ENCODE results near the gene CCL15. TPM values are rescaled to one million over a fixed set of nuclear protein-coding genes. Genes with fewer than 3 reads are reported as not detected.

The CCL15 gene
- total RNA-seq, 3 donors from 2014 or later, result not detected

DNA sequence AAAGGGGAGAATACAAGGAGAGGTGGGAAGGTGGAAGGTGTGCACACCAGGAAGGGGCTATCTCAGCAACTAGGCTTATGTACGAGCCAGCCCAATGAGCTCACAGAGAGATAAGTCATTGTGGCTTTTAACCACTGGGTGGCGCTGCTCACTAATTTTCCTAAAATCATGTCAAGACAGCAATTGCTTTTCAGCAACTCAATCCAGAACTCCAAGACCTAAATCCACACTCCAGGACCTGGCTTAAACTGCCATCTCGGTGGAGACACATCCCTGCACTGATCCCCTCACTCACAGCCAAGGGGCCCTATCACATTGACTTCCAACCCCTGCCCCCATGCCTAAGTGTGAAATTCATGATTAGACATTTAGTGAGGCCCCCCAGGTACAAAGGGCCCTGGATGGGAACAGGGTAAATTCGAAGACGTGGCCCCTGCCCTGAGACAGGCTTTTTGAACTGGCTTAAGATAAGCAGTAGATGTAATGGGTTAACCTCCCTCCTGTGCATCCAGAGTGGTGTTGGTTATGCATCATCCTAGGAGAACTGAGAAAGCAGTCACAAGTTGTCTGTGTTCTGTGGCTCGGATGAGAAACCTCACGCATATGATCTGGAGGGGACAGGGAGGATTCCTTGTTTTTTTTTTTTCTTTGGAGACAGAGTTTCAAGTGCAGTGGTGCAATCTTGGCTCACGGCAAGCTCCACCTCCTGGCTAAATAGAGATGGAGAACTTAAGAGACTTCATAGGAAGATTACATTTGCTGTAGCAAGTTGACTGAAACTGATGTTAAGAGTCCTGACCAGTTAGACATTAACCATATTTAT is 31.6 kb downstream of the CCL15 start:
- no peaks in the 10 kb centered on the region for H3K36me3 ChIP-seq
- no peaks in the 10 kb centered on the region for H3K27me3 ChIP-seq
- H3K27ac ChIP-seq, result no peak overlapping the region
- intact Hi-C loops (cut with DNase I; ENCODE audit: low total_unique reads), result no loop called here
- no peak overlapping the region for H3K4me3 ChIP-seq
- DNase-seq (ENCODE audit: low spot score in 2 of 2), result peak; percentile 66 to 74
- H3K9me3 ChIP-seq, result no peaks in the 10 kb centered on the region
- TF ChIP-seq, protein P1, sequence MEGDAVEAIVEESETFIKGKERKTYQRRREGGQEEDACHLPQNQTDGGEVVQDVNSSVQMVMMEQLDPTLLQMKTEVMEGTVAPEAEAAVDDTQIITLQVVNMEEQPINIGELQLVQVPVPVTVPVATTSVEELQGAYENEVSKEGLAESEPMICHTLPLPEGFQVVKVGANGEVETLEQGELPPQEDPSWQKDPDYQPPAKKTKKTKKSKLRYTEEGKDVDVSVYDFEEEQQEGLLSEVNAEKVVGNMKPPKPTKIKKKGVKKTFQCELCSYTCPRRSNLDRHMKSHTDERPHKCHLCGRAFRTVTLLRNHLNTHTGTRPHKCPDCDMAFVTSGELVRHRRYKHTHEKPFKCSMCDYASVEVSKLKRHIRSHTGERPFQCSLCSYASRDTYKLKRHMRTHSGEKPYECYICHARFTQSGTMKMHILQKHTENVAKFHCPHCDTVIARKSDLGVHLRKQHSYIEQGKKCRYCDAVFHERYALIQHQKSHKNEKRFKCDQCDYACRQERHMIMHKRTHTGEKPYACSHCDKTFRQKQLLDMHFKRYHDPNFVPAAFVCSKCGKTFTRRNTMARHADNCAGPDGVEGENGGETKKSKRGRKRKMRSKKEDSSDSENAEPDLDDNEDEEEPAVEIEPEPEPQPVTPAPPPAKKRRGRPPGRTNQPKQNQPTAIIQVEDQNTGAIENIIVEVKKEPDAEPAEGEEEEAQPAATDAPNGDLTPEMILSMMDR (IDR thresholded peaks at IDR 0.05), result peak; percentile 43 to 79 (median 77)
- TF ChIP-seq POLR2A (IDR thresholded peaks at IDR 0.05) (no peak), POLR2AphosphoS5 (IDR thresholded peaks at IDR 0.05) (no peak)
- H3K4me1 ChIP-seq, result no peaks in the 10 kb centered on the region

DNA sequence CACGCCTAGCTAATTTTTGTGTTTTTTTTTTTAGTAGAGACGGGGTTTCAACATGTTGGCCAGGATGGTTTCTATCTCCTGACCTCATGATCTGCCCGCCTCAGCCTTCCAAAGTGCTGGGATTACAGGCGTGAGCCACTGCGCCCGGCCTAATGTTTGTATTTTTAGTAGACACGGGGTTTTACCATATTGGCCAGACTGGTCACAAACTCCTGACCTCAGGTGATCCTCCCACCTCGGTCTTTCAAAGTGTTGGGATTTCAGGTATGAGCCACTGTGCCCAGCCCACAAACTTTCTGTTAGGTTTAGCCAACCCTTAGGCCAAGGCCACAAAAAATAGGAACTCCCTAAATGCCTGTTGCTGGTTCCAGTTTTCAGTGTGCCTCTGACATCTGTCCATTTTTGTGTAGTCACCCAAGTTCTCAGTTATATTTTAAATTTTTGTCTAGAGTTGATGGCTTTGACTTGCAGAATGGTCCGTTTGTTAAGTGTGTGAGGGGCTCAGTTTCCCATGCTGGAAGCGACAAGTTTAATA is 32.8 kb downstream of the CCL15 start:
- no peak for DNase-seq (ENCODE audit: low spot score in 2 of 2)
- no peaks in the 10 kb centered on the region for H3K4me1 ChIP-seq
- H3K4me3 ChIP-seq, result no peak overlapping the region
- TF ChIP-seq, protein P1 (IDR thresholded peaks at IDR 0.05), result no peak
- TF ChIP-seq POLR2A (IDR thresholded peaks at IDR 0.05), result no peak
- no peak for TF ChIP-seq POLR2AphosphoS5 (IDR thresholded peaks at IDR 0.05)
- H3K36me3 ChIP-seq, result no peaks in the 10 kb centered on the region
- no peak overlapping the region for H3K27ac ChIP-seq
- intact Hi-C loops (cut with DNase I; ENCODE audit: low total_unique reads), result no loop called here
- H3K9me3 ChIP-seq, result no peaks in the 10 kb centered on the region
- H3K27me3 ChIP-seq, result no peaks in the 10 kb centered on the region

DNA sequence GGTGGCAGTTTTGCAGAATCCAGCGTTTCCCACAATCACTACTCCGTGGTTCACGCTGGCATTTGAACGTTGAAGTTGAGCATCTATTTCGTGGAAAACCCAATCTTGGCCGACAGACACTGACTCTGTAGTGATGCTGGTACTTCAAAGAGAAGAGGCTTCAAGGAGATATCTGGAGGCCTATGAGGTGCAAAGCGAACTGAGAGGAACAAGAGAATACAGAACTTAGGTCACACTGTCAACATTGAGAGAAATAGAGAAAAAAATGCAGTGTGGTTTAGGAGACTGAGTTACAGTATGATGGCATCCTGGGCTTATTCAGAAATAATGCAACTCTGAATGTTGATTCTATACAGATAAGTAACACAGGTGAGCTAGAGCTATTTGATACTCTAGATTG is 36.1 kb downstream of the CCL15 start:
- TF ChIP-seq, protein P1 (IDR thresholded peaks at IDR 0.05), result no peak
- intact Hi-C loops (cut with DNase I; ENCODE audit: low total_unique reads), result no loop called here
- H3K4me3 ChIP-seq, result no peak overlapping the region
- no peaks in the 10 kb centered on the region for H3K4me1 ChIP-seq
- H3K27me3 ChIP-seq, result no peaks in the 10 kb centered on the region
- no peak for DNase-seq (ENCODE audit: low spot score in 2 of 2)
- no peaks in the 10 kb centered on the region for H3K9me3 ChIP-seq
- H3K27ac ChIP-seq, result no peak overlapping the region
- H3K36me3 ChIP-seq, result no peaks in the 10 kb centered on the region

DNA sequence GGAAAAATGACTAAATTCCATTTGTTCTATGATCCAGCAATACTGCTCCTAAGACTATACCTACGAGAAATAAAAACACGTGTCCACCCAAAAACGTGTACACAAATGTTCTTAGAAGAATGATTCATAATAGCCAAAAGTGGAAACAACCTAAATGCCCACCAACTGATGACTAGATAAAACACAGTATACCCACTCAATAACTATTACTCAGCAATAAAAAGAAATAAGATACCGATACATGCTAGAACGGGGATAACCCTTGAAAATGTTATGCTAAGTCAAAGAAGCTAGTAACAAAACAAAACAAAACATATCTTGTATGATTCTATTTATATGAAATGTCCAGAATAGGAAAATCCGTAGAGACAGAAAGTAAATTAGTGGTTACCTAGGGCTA is 37.7 kb downstream of the CCL15 start:
- intact Hi-C loops (cut with DNase I; ENCODE audit: low total_unique reads), result no loop called here
- no peaks in the 10 kb centered on the region for H3K4me1 ChIP-seq
- H3K36me3 ChIP-seq, result no peaks in the 10 kb centered on the region
- H3K9me3 ChIP-seq, result no peaks in the 10 kb centered on the region
- H3K27ac ChIP-seq, result no peak overlapping the region
- no peak overlapping the region for H3K4me3 ChIP-seq
- TF ChIP-seq, protein P1 (IDR thresholded peaks at IDR 0.05), result no peak
- TF ChIP-seq POLR2A (IDR thresholded peaks at IDR 0.05) (no peak), POLR2AphosphoS5 (IDR thresholded peaks at IDR 0.05) (no peak)
- H3K27me3 ChIP-seq, result peaks cover 0 to under 1% of the 10 kb centered on the region in 2 donors
- DNase-seq (ENCODE audit: low spot score in 2 of 2), result no peak

DNA sequence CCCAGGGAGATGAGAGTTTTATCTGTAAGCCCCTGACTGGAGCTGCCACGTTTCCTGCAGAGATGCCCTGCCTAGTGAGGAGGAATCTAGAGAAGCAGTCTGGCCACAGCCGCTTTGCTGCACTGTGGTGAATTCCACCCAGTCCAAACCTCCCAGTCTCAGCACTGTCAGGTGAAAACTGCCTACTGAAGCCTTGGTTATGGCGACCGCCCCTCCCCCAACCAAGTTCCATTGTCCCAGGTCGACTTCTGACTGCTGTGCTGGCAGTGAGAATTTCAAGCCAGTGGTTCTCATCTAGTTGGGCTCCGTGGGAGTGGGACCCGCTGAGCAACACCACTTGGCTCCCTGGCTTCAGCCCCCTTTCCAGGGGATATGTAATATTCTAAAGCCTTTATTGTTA is 47.6 kb downstream of the CCL15 start:
- TF ChIP-seq POLR2AphosphoS5 (IDR thresholded peaks at IDR 0.05) (no peak), POLR2A (IDR thresholded peaks at IDR 0.05) (no peak)
- TF ChIP-seq, protein P1 (IDR thresholded peaks at IDR 0.05), result no peak

More for the DNA sequence above, 47.6 kb downstream of the CCL15 start:
- Histone ChIP-seq H3K9me3 (no peaks in the 10 kb centered on the region), H3K4me3 (no peak overlapping the region), H3K27me3 (peaks cover 0 to 4% of the 10 kb centered on the region in 2 donors), H3K27ac (no peak overlapping the region), H3K36me3 (no peaks in the 10 kb centered on the region), H3K4me1 (no peaks in the 10 kb centered on the region)
- no peak for DNase-seq (ENCODE audit: low spot score in 2 of 2)
- intact Hi-C loops (cut with DNase I; ENCODE audit: low total_unique reads), result loop anchor here (2.0 kb wide), 1 partner anchor 61 kb away; no protein-coding TSS in a partner anchor

Measured in breast epithelium (tissue), 4 donors.